Parathyroid adenoma (tissue), 2 donors: Measurements from ENCODE around the gene PKP4.

Source experiments
- H2AFZ ChIP-seq: fragments of 300-600 bp; sonication (generic); one replicate; pipeline ENCODE4 v1.7.0; 2017; ENCODE audit warnings: antibody characterized with exemption, mild to moderate bottlenecking
- H3K27ac ChIP-seq: fragments of 300-600 bp; sonication (generic); one replicate; pipeline ENCODE4 v1.7.0; 2017
- H3K27me3 ChIP-seq: fragments of 300-600 bp; sonication (generic); one replicate; pipeline ENCODE4 v1.7.0; 2017; ENCODE audit warnings: low read length; ENCODE audit not compliant: control insufficient read depth, insufficient read depth
- H3K36me3 ChIP-seq: fragments of 300-600 bp; sonication (generic); one replicate; pipeline ENCODE4 v1.7.0; 2017; ENCODE audit warnings: low read length; ENCODE audit not compliant: control insufficient read depth, insufficient read depth
- H3K4me1 ChIP-seq: fragments of 300-600 bp; sonication (generic); one replicate; pipeline ENCODE4 v1.7.0; 2017; ENCODE audit warnings: control low read depth
- H3K4me2 ChIP-seq: fragments of 300-600 bp; sonication (generic); one replicate; pipeline ENCODE4 v1.7.0; 2017; ENCODE audit warnings: low read length
- H3K4me3 ChIP-seq: fragments of 300-600 bp; sonication (generic); one replicate; pipeline ENCODE4 v1.7.0; 2017; ENCODE audit warnings: low read depth, low read length
- H3K79me2 ChIP-seq: fragments of 300-600 bp; sonication (generic); one replicate; pipeline ENCODE4 v1.7.0; 2017; ENCODE audit warnings: control low read depth
- H3K9ac ChIP-seq: fragments of 300-600 bp; sonication (generic); one replicate; pipeline ENCODE4 v1.7.0; 2017; ENCODE audit warnings: mild to moderate bottlenecking
- H3K9me3 ChIP-seq: fragments of 300-600 bp; sonication (generic); one replicate; pipeline ENCODE4 v1.7.0; 2017; ENCODE audit warnings: low read length; ENCODE audit not compliant: control insufficient read depth
- TF ChIP-seq, protein P1 (sequence below): fragments of 300-600 bp; sonication (generic); IDR thresholded peaks from one replicate; pipeline ENCODE4 v1.7.0; 2017; ENCODE audit warnings: antibody characterized with exemption, mild to moderate bottlenecking
- donor health status: primary hyperparathyroidism.

Gene PKP4

DNA sequence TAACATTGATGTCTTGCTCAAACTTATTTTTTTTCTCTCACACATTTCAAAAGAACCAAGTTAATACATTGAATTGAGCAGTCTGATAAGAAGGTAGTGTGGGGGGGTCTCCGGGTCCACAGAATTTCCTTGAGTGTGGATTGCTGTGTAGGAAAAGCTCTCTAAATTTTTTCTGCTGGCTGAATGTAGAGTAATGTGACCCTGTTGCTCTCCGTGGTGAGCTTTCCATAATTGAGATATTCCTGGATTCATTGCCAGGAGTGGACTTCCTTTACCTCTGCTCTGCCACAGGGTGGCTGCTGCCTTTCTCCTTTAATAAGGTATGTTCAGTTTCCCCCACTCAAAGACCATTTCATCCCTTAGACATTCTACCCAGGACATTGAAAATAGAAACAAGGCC lies 50.9 kb downstream of the PKP4 start:
- H2AFZ ChIP-seq = no peak overlapping the region
- TF ChIP-seq, protein P1, sequence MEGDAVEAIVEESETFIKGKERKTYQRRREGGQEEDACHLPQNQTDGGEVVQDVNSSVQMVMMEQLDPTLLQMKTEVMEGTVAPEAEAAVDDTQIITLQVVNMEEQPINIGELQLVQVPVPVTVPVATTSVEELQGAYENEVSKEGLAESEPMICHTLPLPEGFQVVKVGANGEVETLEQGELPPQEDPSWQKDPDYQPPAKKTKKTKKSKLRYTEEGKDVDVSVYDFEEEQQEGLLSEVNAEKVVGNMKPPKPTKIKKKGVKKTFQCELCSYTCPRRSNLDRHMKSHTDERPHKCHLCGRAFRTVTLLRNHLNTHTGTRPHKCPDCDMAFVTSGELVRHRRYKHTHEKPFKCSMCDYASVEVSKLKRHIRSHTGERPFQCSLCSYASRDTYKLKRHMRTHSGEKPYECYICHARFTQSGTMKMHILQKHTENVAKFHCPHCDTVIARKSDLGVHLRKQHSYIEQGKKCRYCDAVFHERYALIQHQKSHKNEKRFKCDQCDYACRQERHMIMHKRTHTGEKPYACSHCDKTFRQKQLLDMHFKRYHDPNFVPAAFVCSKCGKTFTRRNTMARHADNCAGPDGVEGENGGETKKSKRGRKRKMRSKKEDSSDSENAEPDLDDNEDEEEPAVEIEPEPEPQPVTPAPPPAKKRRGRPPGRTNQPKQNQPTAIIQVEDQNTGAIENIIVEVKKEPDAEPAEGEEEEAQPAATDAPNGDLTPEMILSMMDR = no peak
- H3K9ac ChIP-seq = no peak overlapping the region
- H3K27me3 ChIP-seq = no peaks in the 10 kb centered on the region
- no peak overlapping the region for H3K4me2 ChIP-seq
- H3K4me3 ChIP-seq = no peak overlapping the region
- H3K27ac ChIP-seq = no peak overlapping the region
- H3K4me1 ChIP-seq = peaks cover 16% of the 10 kb centered on the region
- no peaks in the 10 kb centered on the region for H3K36me3 ChIP-seq
- H3K9me3 ChIP-seq = no peaks in the 10 kb centered on the region
- peaks cover 5% of the 10 kb centered on the region for H3K79me2 ChIP-seq

DNA sequence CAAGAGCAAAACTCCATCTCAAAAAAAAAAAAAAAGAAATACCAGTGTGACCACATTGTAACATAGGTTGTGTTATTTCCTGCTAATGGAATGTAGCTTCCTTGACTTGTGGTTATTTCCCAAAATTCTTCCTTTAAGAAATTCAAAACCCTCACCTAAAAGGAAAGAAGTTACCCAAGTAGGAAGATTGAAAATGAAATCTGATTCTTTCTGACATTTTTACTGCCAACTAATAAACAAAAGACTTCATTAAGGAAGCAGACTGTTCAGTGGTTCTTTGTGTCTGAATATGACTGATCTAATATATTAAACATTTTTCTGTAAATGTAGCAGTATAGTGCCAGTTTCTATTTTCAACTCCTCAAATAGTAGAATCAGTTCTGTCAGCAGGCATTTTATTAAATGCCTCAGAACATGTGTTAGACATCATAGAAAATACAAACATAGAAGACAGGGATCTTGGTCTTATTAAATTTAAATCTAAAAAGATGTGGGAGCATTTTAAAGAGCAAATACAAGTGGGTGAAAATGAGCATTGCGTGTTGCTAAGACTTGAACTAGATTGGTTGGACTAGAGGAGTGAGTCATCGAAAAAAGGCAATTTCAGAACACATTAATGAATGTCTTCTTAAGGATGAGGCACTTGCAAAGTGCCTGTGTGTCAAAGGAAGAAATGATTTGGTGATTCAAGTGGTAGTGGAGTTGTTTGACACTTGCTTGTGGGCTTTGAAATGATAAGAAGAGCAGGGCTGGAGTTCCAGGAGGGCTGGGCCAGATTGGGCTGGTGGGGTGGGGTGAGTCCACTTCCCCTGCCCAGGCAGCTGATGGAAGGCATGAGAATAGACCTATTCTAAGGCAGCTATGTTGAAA lies 53.4 kb downstream of the PKP4 start:
- TF ChIP-seq, protein P1 = no peak

GRCh38 chr2:158510887-158511286 lies 54.1 kb downstream of the PKP4 start:
- Histone ChIP-seq H3K9ac (no peak overlapping the region), H3K27me3 (no peaks in the 10 kb centered on the region), H3K27ac (no peak overlapping the region), H3K4me3 (no peak overlapping the region), H3K4me1 (no peaks in the 10 kb centered on the region), H2AFZ (no peak overlapping the region), H3K36me3 (no peaks in the 10 kb centered on the region), H3K79me2 (peaks cover 5% of the 10 kb centered on the region), H3K4me2 (no peak overlapping the region), H3K9me3 (no peaks in the 10 kb centered on the region)
- TF ChIP-seq, protein P1 = no peak

More for the DNA sequence above, 53.4 kb downstream of the PKP4 start:
- H3K4me3 ChIP-seq = no peak overlapping the region
- H3K27ac ChIP-seq = no peak overlapping the region
- H3K36me3 ChIP-seq = no peaks in the 10 kb centered on the region
- H3K79me2 ChIP-seq = peaks cover 5% of the 10 kb centered on the region
- H2AFZ ChIP-seq = no peak overlapping the region
- no peak overlapping the region for H3K4me2 ChIP-seq
- H3K4me1 ChIP-seq = peaks cover 2% of the 10 kb centered on the region
- H3K9me3 ChIP-seq = no peaks in the 10 kb centered on the region
- H3K9ac ChIP-seq = no peak overlapping the region
- H3K27me3 ChIP-seq = no peaks in the 10 kb centered on the region

DNA sequence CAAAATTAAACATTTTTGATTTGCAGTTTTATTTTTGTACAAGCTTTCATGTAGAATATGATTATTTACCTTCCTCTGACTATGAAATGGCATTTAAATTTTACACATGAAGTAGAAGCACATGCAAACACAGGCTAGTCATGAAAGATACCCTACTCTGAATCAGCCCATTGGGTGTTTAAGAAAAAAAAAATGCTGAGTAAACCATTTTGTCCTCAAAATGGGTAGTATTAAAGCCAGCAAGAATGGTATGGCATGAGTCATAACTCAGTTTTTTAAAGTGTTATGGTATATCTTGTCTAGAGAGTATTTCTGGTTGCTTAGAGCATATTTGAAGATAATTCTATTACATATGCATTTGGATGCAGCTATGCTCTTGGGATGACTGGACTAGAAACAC lies 55.0 kb downstream of the PKP4 start:
- no peak overlapping the region for H3K4me2 ChIP-seq
- no peak overlapping the region for H3K27ac ChIP-seq
- H3K9ac ChIP-seq = no peak overlapping the region
- H3K27me3 ChIP-seq = no peaks in the 10 kb centered on the region
- no peaks in the 10 kb centered on the region for H3K36me3 ChIP-seq
- H3K9me3 ChIP-seq = no peaks in the 10 kb centered on the region
- peaks cover 8% of the 10 kb centered on the region for H3K79me2 ChIP-seq
- no peaks in the 10 kb centered on the region for H3K4me1 ChIP-seq
- no peak overlapping the region for H2AFZ ChIP-seq
- TF ChIP-seq, protein P1 = no peak
- H3K4me3 ChIP-seq = no peak overlapping the region

- TF ChIP-seq, protein P1 = no peak
- Histone ChIP-seq H3K9me3 (no peaks in the 10 kb centered on the region), H3K79me2 (peaks cover 8% of the 10 kb centered on the region), H3K27ac (no peak overlapping the region), H2AFZ (no peak overlapping the region), H3K4me2 (no peak overlapping the region), H3K36me3 (no peaks in the 10 kb centered on the region), H3K4me1 (no peaks in the 10 kb centered on the region), H3K9ac (no peak overlapping the region), H3K27me3 (no peaks in the 10 kb centered on the region), H3K4me3 (no peak overlapping the region)
Measured at GRCh38 chr2:158512323-158512722, 55.6 kb downstream of the PKP4 start.
